HG02623 (cell line): ENCODE measurements around the gene SLF2.
A peak's percentile ranks its signal among the peaks of the same experiment; 100 is the strongest.

Source experiments
- ATAC-seq: cut with Tn5 transposase; IDR thresholded peaks from one replicate; pipeline ENCODE4 v1.9.1; 2021; ENCODE audit warnings: moderate library complexity; ENCODE audit not compliant: unreplicated experiment

Gene SLF2

DNA sequence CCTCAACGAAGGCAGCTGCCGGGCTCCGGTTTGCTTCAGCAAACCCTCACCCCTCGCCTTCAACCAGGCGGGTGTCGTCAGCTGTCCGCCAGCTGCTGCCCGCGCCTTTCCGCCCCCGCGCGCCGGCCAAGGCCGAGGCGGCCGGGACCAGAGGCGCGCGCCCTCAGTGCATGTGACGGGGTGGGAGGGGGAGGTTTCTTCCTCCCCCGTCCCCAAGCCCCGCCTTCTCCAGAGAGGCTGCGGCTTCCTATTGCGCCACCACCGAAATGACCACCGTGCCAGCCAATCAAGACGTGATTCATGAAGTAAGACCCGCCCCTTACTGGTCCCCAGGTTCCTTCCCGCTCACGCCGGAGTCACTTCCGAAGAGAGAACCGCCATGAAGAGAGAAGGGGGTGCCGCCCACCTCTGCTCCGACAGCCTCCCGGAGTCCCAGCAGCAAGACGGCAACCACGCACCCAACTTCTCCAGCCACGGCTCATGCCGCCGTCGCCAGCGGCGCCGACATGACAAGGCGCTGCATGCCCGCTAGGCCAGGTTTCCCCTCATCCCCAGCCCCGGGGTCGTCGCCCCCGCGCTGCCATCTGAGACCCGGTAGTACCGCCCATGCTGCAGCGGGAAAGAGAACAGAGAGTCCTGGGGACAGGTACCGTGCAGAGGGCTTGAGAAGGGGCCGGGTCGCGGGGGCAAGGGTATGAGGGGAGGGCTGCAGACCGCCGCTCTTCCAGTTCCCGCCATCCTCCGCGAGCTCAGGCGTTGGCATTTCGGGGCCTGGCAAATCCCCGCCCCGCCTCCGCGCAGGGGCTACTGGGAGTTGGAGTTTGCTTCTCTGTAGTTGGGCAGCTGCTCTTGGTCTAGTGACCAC lies at the start of gene SLF2:
TSS of gene SLF2 (plus strand) at position 359 of the 865 bp plus-strand sequence. CDS start at position 507, 148 bp downstream.
- peak; percentile 94 for ATAC-seq

DNA sequence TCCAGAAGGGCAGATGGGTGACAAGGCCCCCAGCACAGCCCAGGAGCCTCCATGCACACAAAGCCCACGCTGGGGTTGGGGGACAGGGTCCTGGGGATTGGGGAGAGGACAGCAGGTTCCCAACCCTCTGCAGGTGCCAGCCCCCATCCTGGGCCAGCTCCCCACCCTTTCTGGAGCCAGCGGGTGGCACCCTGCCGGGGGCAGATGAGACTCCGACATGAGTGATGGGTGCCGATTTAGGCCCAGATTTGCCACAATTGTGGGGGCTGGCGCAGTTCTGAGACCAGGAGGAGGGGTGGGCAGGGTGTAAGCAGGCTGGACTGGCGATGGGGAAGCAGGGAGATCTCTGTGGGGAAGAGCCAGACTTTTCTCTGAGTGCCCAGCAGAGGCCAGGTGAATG lies 49.3 kb upstream of the SLF2 start:
- ATAC-seq: no peak

DNA sequence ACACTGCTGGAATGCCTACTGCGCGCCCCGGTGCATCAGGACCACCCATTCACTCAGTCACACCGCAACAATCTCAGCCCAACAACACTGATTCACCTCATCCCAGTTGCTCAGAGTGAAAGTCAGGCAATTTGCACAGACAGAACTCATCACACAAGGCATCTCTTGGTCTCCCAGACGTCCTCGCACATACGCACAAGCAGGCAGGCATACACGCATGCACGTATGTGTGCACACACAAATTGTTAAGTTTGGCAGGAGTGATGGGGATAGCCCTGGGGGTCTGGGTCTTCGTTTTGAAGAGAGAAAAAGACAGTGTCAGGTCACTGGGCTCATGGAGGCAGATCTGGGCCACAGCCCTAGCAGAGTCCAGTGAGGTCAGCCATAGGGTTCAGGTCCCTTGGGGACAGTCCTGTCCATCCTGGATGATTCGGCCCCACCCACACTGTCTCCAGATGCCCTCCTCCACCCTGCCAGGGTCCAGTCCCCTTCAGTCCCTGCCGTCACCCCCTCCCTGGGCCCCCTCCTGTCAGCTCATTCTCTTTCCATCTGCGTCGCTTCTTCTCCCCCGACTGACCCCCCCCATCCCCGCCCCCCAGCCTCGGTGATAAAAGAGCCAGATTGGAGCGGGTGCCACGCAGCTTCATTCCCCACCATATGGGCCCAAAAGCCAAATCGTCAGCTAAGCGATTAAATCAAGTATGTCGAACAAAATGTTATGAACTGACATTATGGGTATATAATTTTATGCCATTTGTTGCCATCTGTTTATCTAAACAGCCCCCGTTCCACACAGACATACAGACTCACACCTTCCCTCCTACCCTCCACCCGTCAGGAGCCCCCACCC lies 48.5 kb upstream of the SLF2 start:
- ATAC-seq: no peak

GRCh38 chr10:100864978-100865377 lies 47.8 kb upstream of the SLF2 start:
- ATAC-seq: no peak

- no peak for ATAC-seq
These were observed 46.8 kb upstream of the SLF2 start for GRCh38 chr10:100866010-100866409.

GRCh38 chr10:100866575-100867098 lies 46.1 kb upstream of the SLF2 start:
- ATAC-seq: no peak

- no peak for ATAC-seq
These were observed 45.4 kb upstream of the SLF2 start for GRCh38 chr10:100867261-100867963.

GRCh38 chr10:100868382-100868781 lies 44.4 kb upstream of the SLF2 start:
- no peak for ATAC-seq

GRCh38 chr10:100869399-100869798 lies 43.4 kb upstream of the SLF2 start:
- ATAC-seq: no peak

DNA sequence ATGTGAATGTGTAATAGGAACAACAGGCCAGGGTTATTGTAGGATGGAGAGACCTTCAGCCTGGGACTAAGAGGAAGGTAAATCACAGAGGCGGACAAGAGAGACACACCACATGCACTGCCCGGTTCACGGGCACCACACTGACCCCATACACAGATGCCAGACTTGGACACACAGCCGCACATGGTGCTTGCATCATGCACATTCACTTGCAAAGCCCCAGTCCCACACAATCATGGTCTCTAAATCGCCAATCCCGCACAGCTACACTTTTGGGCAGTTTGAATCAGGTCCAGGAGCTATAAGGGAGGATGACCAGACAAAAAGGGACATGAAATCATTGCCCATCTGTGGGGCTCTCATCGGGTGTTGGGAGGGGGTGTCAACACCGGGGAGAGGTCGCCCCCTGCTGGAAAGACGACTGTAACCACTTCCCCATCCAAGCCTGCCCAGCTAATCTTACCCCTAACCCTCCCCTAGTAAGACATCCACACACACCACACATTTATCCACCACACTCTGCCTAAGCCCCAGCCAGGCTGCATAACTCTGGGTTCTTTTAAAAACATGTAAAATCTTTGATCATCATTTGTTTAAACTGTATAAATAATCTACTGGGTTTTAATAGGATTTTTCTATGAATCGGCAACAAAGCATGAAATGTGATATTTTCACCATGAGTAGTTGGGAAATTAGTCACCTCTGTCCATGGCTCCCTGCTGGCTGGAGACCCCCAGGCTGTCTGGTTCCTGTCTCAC lies 40.5 kb upstream of the SLF2 start:
- ATAC-seq: no peak

GRCh38 chr10:100873146-100873826 lies 39.5 kb upstream of the SLF2 start:
- no peak for ATAC-seq

DNA sequence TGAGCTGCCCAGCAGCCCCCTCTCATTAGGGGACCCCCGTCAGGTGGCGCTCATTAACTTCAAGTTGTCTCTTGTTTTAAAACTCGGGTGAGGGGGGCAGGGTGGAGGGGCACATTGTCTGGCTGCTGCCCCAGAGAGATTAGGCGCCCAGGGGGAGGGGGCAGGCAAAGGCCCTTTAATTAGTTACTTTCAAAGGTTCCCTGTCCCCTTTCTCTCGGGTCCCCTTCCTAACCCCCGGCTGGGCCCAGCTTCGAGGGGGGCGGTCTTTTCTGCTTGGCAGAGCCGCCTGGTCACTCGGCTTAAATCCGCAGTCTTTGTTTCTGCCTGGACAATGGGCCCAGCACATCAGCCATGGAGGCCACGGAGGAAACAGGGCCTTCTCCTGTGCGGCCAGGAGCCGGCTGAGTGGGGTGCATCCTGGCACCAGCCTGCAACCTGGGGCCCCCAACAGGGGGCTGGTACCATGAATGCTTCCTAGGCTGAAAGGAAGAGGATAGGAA lies 38.9 kb upstream of the SLF2 start:
- ATAC-seq: no peak

DNA sequence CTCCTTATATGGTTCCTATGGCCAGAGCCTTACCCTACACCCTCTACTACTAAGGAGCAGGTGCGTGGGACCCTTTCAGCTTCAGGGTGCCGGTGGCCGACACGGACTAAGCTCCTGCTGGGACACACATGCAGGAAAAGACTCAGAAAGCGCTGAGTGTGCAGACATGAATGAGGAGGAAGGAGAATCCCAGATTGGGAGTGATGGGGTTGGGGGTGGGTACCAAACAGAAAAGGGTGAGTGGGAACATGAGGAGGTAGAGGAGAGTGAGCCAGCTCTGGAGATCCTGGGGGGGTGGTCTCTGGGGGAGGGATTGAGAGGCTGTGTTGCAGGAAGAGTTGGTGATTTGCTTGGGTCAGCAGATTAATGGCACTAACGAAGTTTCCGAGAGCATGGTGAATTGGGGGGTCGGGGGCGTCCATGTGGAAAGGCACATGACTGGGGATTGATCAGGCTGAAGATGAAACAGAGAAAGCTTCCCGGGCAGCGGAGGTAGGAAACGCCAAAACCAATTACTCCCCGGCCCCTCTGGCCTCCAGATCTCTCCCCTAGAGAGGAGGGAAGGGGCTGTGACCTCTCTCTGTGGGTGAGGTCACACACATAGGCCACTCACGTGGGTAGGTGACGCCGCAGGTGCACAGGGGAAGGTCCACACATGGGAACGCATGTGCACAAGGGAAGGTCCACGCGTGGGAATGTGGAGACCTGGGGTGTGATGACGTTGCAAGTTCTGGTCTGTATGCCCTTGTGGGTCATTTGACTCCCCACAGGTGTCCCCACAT lies 37.9 kb upstream of the SLF2 start:
- no peak for ATAC-seq

DNA sequence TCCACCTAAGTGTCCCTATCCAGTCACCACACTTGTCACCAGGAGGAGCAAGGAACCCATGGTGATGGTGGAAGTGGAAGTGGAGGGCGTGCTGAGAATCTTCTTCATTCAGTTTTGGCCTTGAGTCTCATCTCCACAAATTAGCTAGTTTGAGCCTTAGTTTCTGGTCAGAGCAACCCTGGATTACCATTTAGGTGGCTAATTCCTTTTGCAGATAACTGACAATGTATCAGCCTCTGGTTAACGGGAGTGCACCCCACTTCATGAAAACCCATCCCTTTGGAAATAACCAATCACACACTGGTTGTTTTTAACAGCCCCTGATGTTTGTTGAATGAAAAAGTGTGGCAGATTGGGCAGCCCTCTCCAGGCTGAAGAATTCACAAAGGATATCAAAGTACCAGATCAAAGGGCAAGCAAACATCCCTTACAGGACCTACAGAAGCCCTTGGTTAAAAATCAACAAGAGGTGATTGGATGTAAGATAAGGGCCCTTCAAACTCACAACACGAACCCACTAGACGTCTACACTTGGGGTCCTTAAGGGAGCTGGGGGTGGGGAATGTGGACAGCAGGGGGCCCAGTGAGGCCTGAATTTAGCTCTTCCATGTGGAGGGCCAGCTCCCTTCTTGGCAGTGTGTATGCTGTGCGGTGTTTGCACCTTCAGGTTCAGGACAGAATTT lies 37.1 kb upstream of the SLF2 start:
- no peak for ATAC-seq

DNA sequence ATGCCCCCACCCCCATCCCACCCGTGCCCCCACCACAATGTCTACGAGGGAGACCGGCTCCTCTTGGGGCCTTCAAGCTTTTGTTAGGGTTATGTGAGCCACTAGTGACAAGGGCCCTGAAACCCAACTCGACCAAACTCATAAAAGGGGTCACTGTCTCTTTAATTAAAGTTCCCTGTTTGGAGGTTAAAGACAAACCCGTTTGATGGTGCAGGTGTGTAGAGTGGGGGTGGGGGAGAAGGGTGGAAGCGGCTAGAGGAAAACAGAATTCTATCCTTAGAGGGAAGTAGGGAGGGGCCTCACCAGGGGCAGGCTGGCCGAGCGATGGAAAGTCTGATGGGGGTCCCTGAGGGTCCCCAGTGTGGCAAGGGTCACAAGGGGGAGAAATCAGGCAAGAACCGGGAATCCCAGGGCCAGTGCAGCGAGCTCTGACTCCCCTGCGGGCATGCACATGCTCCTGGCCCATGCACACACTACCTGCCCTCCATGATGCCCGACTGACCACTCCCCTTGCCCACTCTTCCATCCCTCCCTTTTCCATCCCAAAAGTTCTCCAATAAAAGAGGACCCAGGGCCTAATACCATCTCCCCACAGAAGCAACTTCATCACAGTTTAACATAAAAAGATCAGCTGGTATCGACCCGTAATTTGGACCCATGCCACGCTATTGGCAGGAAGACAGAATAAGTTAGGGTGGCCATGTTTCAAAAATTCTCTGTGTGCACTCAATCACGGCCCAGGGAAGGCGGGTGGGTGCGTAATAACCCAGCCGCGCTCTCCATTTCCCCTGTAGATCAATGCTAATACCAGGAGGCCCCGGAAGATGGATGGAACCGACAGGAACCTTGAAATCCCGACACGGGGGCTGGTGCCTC lies 35.9 kb upstream of the SLF2 start:
- no peak for ATAC-seq

DNA sequence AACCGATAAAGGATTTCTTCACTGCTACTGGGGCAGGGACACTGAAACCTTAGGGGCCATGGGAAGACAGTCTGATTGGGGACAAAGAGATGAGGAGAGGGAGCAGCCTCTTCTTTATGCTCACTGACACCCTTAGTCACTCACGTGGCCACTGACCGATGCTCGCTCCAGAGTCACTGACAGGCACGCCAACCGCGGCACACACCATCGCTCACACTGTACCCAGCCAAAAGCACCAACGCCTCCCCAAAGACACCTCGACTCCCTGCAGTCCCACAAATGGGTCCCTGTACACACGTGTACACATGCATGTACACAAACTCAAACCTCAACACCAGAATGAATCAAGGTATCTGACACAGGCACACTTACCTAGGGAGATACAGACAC lies 35.3 kb upstream of the SLF2 start:
- ATAC-seq: no peak

DNA sequence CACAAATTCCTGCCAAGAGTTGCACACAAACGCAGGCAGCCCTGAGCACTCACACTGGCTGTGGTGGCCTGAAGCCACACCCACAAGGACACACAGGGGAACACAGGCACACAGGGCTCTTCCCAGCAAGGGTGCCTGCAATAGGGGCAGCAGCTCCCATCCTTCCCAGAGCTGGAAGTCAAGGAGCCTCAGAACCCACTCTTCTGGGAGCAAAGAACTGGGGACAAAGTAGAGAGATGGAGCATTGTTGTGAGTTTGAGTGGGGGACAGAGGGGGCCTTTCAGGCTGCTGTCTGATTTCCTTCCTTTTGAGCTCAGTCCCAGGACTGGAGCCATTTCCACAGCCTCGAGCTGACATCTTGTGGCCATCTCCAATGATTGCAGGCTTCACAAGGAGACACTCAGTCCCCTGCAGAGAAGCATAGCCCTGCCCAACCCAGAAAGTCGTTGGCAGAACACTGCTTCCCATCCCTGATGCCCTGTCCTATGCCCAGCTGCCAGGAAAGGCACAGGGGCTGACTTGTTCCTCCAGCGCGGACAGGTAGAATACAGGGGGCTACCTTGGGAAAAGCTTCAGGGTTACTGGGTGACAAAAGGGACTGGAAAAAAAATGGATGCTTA lies 34.4 kb upstream of the SLF2 start:
- ATAC-seq: no peak
